Measurements from ENCODE around the gene SHC3.

GRCh38 chr9:89012294-89013042 lies 166.2 kb downstream of the SHC3 start:
- no peak for TF ChIP-seq CTCF (IDR thresholded peaks at IDR 0.05)
- no peak for TF ChIP-seq POLR2A (IDR thresholded peaks at IDR 0.05)
- TF ChIP-seq POLR2AphosphoS5 (IDR thresholded peaks at IDR 0.05), result no peak
- no peak for TF ChIP-seq EP300 (IDR thresholded peaks at IDR 0.05)

All from stomach (tissue), 4 donors.